ACC112 (cell line): ENCODE data around the gene ASB2.

Experiments used
- H2AFZ ChIP-seq: fragments of 200-600 bp; sonication (generic); one replicate; pipeline ENCODE4 v1.6.0; 2017; ENCODE audit warnings: antibody characterized with exemption, low read length; ENCODE audit not compliant: unreplicated experiment
- H3K27ac ChIP-seq: fragments of 200-600 bp; sonication (generic); 2 replicates; pipeline ENCODE4 v1.5.1; 2014; ENCODE audit warnings: low read depth, mild to moderate bottlenecking, antibody characterized with exemption, low read length, moderate library complexity
- H3K27me3 ChIP-seq: fragments of 200-600 bp; sonication (generic); 2 replicates; pipeline ENCODE4 v1.6.1; 2014; ENCODE audit warnings: mild to moderate bottlenecking, antibody characterized with exemption, low read length, moderate library complexity, mixed read lengths; ENCODE audit not compliant: insufficient read depth
- H3K36me3 ChIP-seq: fragments of 200-600 bp; sonication (generic); 2 replicates; pipeline ENCODE4 v1.6.1; 2016; ENCODE audit warnings: mild to moderate bottlenecking, antibody characterized with exemption, low read length, moderate library complexity, mixed read lengths; ENCODE audit not compliant: insufficient read depth
- H3K4me1 ChIP-seq: fragments of 200-600 bp; sonication (generic); one replicate; pipeline ENCODE4 v1.6.1; 2016; ENCODE audit warnings: low read length, mixed read lengths; ENCODE audit not compliant: insufficient read depth, unreplicated experiment, control insufficient read depth
- H3K4me3 ChIP-seq: fragments of 200-600 bp; sonication (generic); 2 replicates; pipeline ENCODE4 v1.5.1; 2014; ENCODE audit warnings: mild to moderate bottlenecking, low read depth, low read length
- H3K79me2 ChIP-seq: fragments of 200-600 bp; sonication (generic); one replicate; pipeline ENCODE4 v1.6.0; 2016; ENCODE audit warnings: low read length; ENCODE audit not compliant: control insufficient read depth, unreplicated experiment, insufficient read depth

ASB2 gene

GRCh38 chr14:93956514-93957332, 19.6 kb downstream of the ASB2 start:
- Histone ChIP-seq H3K4me1 (peaks cover 28% of the 10 kb centered on the region), H3K27ac (no peak overlapping the region), H3K36me3 (no peaks in the 10 kb centered on the region), H2AFZ (no peak overlapping the region), H3K4me3 (no peak overlapping the region), H3K27me3 (no peaks in the 10 kb centered on the region), H3K79me2 (no peaks in the 10 kb centered on the region)

- Histone ChIP-seq H3K27me3 (no peaks in the 10 kb centered on the region), H3K79me2 (no peaks in the 10 kb centered on the region), H3K27ac (no peak overlapping the region), H3K36me3 (no peaks in the 10 kb centered on the region), H3K4me3 (no peak overlapping the region), H3K4me1 (peaks cover 36% of the 10 kb centered on the region), H2AFZ (no peak overlapping the region)
Observed at GRCh38 chr14:93955850-93956481, 20.4 kb downstream of the ASB2 start.

GRCh38 chr14:93954900-93955849, 21.2 kb downstream of the ASB2 start:
- no peak overlapping the region for H3K4me3 ChIP-seq
- H3K4me1 ChIP-seq = peaks cover 32% of the 10 kb centered on the region
- no peak overlapping the region for H2AFZ ChIP-seq
- H3K27me3 ChIP-seq = no peaks in the 10 kb centered on the region
- H3K27ac ChIP-seq = no peak overlapping the region
- H3K36me3 ChIP-seq = no peaks in the 10 kb centered on the region
- H3K79me2 ChIP-seq = no peaks in the 10 kb centered on the region

GRCh38 chr14:93954516-93954830, 21.9 kb downstream of the ASB2 start:
- Histone ChIP-seq H3K36me3 (no peaks in the 10 kb centered on the region), H3K4me3 (no peak overlapping the region), H3K79me2 (no peaks in the 10 kb centered on the region), H3K27ac (no peak overlapping the region), H3K4me1 (peaks cover 25% of the 10 kb centered on the region), H3K27me3 (no peaks in the 10 kb centered on the region), H2AFZ (no peak overlapping the region)

GRCh38 chr14:93953739-93954515, 22.4 kb downstream of the ASB2 start:
- no peaks in the 10 kb centered on the region for H3K79me2 ChIP-seq
- no peak overlapping the region for H3K4me3 ChIP-seq
- no peaks in the 10 kb centered on the region for H3K36me3 ChIP-seq
- H3K4me1 ChIP-seq = peaks cover 21% of the 10 kb centered on the region
- H2AFZ ChIP-seq = no peak overlapping the region
- no peak overlapping the region for H3K27ac ChIP-seq
- no peaks in the 10 kb centered on the region for H3K27me3 ChIP-seq

- H3K27ac ChIP-seq = no peak overlapping the region
- no peaks in the 10 kb centered on the region for H3K36me3 ChIP-seq
- no peaks in the 10 kb centered on the region for H3K27me3 ChIP-seq
- no peaks in the 10 kb centered on the region for H3K79me2 ChIP-seq
- H3K4me3 ChIP-seq = no peak overlapping the region
- no peak overlapping the region for H2AFZ ChIP-seq
- peaks cover 14% of the 10 kb centered on the region for H3K4me1 ChIP-seq
Observed at GRCh38 chr14:93953263-93953662, 23.1 kb downstream of the ASB2 start.

- Histone ChIP-seq H3K4me3 (no peak overlapping the region), H3K4me1 (peaks cover 11% of the 10 kb centered on the region)
Observed at GRCh38 chr14:93952829-93953228, 23.5 kb downstream of the ASB2 start.

GRCh38 chr14:93951635-93952540, 24.5 kb downstream of the ASB2 start:
- H3K36me3 ChIP-seq = no peaks in the 10 kb centered on the region
- no peaks in the 10 kb centered on the region for H3K27me3 ChIP-seq
- no peak overlapping the region for H3K27ac ChIP-seq
- H2AFZ ChIP-seq = no peak overlapping the region
- H3K79me2 ChIP-seq = no peaks in the 10 kb centered on the region
- no peak overlapping the region for H3K4me3 ChIP-seq
- peaks cover 10% of the 10 kb centered on the region for H3K4me1 ChIP-seq

More at GRCh38 chr14:93952829-93953228, 23.5 kb downstream of the ASB2 start:
- H3K27me3 ChIP-seq = no peaks in the 10 kb centered on the region
- no peaks in the 10 kb centered on the region for H3K36me3 ChIP-seq
- no peak overlapping the region for H3K27ac ChIP-seq
- H3K79me2 ChIP-seq = no peaks in the 10 kb centered on the region
- no peak overlapping the region for H2AFZ ChIP-seq

- Histone ChIP-seq H3K27ac (no peak overlapping the region), H3K79me2 (no peaks in the 10 kb centered on the region), H3K4me3 (no peak overlapping the region), H3K4me1 (peaks cover 18% of the 10 kb centered on the region), H3K27me3 (no peaks in the 10 kb centered on the region), H2AFZ (no peak overlapping the region), H3K36me3 (no peaks in the 10 kb centered on the region)
Observed at GRCh38 chr14:93950948-93951634, 25.3 kb downstream of the ASB2 start.
